ENCODE results near the gene ARL5A.

The ARL5A gene

GRCh38 chr2:151792589-151792988 lies 35.6 kb downstream of the ARL5A start:
- TF ChIP-seq, protein P1, sequence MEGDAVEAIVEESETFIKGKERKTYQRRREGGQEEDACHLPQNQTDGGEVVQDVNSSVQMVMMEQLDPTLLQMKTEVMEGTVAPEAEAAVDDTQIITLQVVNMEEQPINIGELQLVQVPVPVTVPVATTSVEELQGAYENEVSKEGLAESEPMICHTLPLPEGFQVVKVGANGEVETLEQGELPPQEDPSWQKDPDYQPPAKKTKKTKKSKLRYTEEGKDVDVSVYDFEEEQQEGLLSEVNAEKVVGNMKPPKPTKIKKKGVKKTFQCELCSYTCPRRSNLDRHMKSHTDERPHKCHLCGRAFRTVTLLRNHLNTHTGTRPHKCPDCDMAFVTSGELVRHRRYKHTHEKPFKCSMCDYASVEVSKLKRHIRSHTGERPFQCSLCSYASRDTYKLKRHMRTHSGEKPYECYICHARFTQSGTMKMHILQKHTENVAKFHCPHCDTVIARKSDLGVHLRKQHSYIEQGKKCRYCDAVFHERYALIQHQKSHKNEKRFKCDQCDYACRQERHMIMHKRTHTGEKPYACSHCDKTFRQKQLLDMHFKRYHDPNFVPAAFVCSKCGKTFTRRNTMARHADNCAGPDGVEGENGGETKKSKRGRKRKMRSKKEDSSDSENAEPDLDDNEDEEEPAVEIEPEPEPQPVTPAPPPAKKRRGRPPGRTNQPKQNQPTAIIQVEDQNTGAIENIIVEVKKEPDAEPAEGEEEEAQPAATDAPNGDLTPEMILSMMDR (IDR thresholded peaks at IDR 0.05; ENCODE audit: insufficient read depth, low read length, poor library complexity, severe bottlenecking) = peak; percentile 16
- Histone ChIP-seq H3K36me3 (ENCODE audit: control insufficient read depth, insufficient read depth, low read length) (no peaks in the 10 kb centered on the region), H3K4me3 (replicated peaks; ENCODE audit: low read depth, low read length) (no peak overlapping the region), H3K27me3 (replicated peaks; ENCODE audit: control insufficient read depth, insufficient read depth, low read length) (no peaks in the 10 kb centered on the region)
- no peak for DNase-seq (ENCODE audit: extremely low read depth, insufficient read length)

- no peak for DNase-seq (ENCODE audit: extremely low read depth, insufficient read length)
- Histone ChIP-seq H3K4me3 (replicated peaks; ENCODE audit: low read depth, low read length) (no peak overlapping the region), H3K36me3 (ENCODE audit: control insufficient read depth, insufficient read depth, low read length) (no peaks in the 10 kb centered on the region), H3K27me3 (replicated peaks; ENCODE audit: control insufficient read depth, insufficient read depth, low read length) (no peaks in the 10 kb centered on the region)
- TF ChIP-seq, protein P1 (IDR thresholded peaks at IDR 0.05; ENCODE audit: insufficient read depth, low read length, poor library complexity, severe bottlenecking) = no peak
These were observed 36.7 kb downstream of the ARL5A start for GRCh38 chr2:151791545-151791944.

- TF ChIP-seq, protein P1 (IDR thresholded peaks at IDR 0.05; ENCODE audit: insufficient read depth, low read length, poor library complexity, severe bottlenecking) = no peak
- no peaks in the 10 kb centered on the region for H3K27me3 ChIP-seq (replicated peaks; ENCODE audit: control insufficient read depth, insufficient read depth, low read length)
- no peak overlapping the region for H3K4me3 ChIP-seq (replicated peaks; ENCODE audit: low read depth, low read length)
- no peak for DNase-seq (ENCODE audit: extremely low read depth, insufficient read length)
- H3K36me3 ChIP-seq (ENCODE audit: control insufficient read depth, insufficient read depth, low read length) = no peaks in the 10 kb centered on the region
These were observed 37.5 kb downstream of the ARL5A start for GRCh38 chr2:151790689-151791088.

- Histone ChIP-seq H3K27me3 (replicated peaks; ENCODE audit: control insufficient read depth, insufficient read depth, low read length) (no peaks in the 10 kb centered on the region), H3K36me3 (ENCODE audit: control insufficient read depth, insufficient read depth, low read length) (peaks cover 4% of the 10 kb centered on the region; the same call in 1 of the 2 replicates), H3K4me3 (replicated peaks; ENCODE audit: low read depth, low read length) (no peak overlapping the region)
- TF ChIP-seq, protein P1 (IDR thresholded peaks at IDR 0.05; ENCODE audit: insufficient read depth, low read length, poor library complexity, severe bottlenecking) = no peak
- no peak for DNase-seq (ENCODE audit: extremely low read depth, insufficient read length)
These were observed 39.0 kb downstream of the ARL5A start for GRCh38 chr2:151789055-151789834.

- TF ChIP-seq, protein P1 (IDR thresholded peaks at IDR 0.05; ENCODE audit: insufficient read depth, low read length, poor library complexity, severe bottlenecking) = no peak
- Histone ChIP-seq H3K36me3 (ENCODE audit: control insufficient read depth, insufficient read depth, low read length) (peaks cover 7% of the 10 kb centered on the region), H3K4me3 (replicated peaks; ENCODE audit: low read depth, low read length) (no peak overlapping the region)
These were observed 41.7 kb downstream of the ARL5A start for GRCh38 chr2:151786483-151786882.

More at GRCh38 chr2:151786483-151786882, 41.7 kb downstream of the ARL5A start:
- DNase-seq (ENCODE audit: extremely low read depth, insufficient read length) = no peak
- no peaks in the 10 kb centered on the region for H3K27me3 ChIP-seq (replicated peaks; ENCODE audit: control insufficient read depth, insufficient read depth, low read length)

All from GM06990 (cell line).